NT2/D1 (cell line): Measurements from ENCODE around the gene B3GNT9.

ENCODE experiments used
- YY1 ChIP-seq: IDR thresholded peaks from 2 replicates; pipeline ENCODE4 v1.6.1; 2011; ENCODE audit not compliant: insufficient read length, insufficient read depth
- ZNF274 ChIP-seq: IDR thresholded peaks from 2 replicates; pipeline ENCODE4 v1.6.1; 2011; ENCODE audit warnings: mild to moderate bottlenecking, low read depth, low read length

- TF ChIP-seq YY1, result no peak
- no peak for TF ChIP-seq ZNF274
Measured at GRCh38 chr16:67191411-67191994, 40.7 kb upstream of the B3GNT9 start.
